DND-41 (cell line): ENCODE data around the gene ENO4.

Source experiments
- EZH2 ChIP-seq: IDR thresholded peaks from 3 replicates; pipeline ENCODE4 v1.6.1; 2012; ENCODE audit warnings: borderline replicate concordance, low read depth, mild to moderate bottlenecking, moderate library complexity, low read length, inconsistent platforms; ENCODE audit not compliant: severe bottlenecking
- TF ChIP-seq, protein P1 (sequence below): IDR thresholded peaks from 2 replicates; pipeline ENCODE4 v1.5.1; 2012; ENCODE audit warnings: borderline replicate concordance, low read length, moderate library complexity, mild to moderate bottlenecking; ENCODE audit not compliant: poor library complexity, severe bottlenecking; ENCODE audit errors: extremely low read depth

- TF ChIP-seq, protein P1, sequence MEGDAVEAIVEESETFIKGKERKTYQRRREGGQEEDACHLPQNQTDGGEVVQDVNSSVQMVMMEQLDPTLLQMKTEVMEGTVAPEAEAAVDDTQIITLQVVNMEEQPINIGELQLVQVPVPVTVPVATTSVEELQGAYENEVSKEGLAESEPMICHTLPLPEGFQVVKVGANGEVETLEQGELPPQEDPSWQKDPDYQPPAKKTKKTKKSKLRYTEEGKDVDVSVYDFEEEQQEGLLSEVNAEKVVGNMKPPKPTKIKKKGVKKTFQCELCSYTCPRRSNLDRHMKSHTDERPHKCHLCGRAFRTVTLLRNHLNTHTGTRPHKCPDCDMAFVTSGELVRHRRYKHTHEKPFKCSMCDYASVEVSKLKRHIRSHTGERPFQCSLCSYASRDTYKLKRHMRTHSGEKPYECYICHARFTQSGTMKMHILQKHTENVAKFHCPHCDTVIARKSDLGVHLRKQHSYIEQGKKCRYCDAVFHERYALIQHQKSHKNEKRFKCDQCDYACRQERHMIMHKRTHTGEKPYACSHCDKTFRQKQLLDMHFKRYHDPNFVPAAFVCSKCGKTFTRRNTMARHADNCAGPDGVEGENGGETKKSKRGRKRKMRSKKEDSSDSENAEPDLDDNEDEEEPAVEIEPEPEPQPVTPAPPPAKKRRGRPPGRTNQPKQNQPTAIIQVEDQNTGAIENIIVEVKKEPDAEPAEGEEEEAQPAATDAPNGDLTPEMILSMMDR, result no peak
- TF ChIP-seq EZH2, result no peak
Observed at GRCh38 chr10:116875897-116876296, 26.6 kb downstream of the ENO4 start.
